ENCODE data around the gene TMEM95.
A peak's percentile ranks its signal among the peaks of the same experiment; 100 is the strongest.

The TMEM95 gene

GRCh38 chr17:7355053-7355452 is at the start of gene TMEM95:
Gene TMEM95 (plus strand): TSS chr17:7355156. CDS start chr17:7355205, 49 bp downstream.
- no peak for DNase-seq
- H3K36me3 ChIP-seq: no peaks in the 10 kb centered on the region
- no peaks in the 10 kb centered on the region for H3K9me3 ChIP-seq
- no peak for TF ChIP-seq CTCF (IDR thresholded peaks at IDR 0.05)
- peaks cover 0 to 50% (median 31%) of the 10 kb centered on the region in 4 donors for H3K4me1 ChIP-seq
- H3K27me3 ChIP-seq: no peaks in the 10 kb centered on the region
- H3K4me3 ChIP-seq: no peak within 1 kb of the TSS
- peak within 1 kb of the TSS in 1 of 2 donors; percentile 99 for H3K27ac ChIP-seq
- intact Hi-C loops (cut with DNase I; ENCODE audit: low total_unique reads): no loop called here

- H3K36me3 ChIP-seq: peaks cover 23 to 30% (median 25%) of the 10 kb centered on the region in 3 donors
- DNase-seq: peak; percentile 99 to 100
- peak within 1 kb of the TSS; percentile 95 to 99 for H3K27ac ChIP-seq
- peak in 1 of 2 experiments; percentile 3 for TF ChIP-seq CTCF (IDR thresholded peaks at IDR 0.05)
- peak within 1 kb of the TSS; percentile 91 to 98 for H3K4me3 ChIP-seq
- H3K9me3 ChIP-seq: no peaks in the 10 kb centered on the region
- intact Hi-C loops (cut with DNase I; ENCODE audit: low total_unique reads): no loop called here
- H3K27me3 ChIP-seq: peaks cover 0 to 2% of the 10 kb centered on the region in 2 donors
- peaks cover 0 to 34% (median 27%) of the 10 kb centered on the region in 4 donors for H3K4me1 ChIP-seq
These were observed 47.9 kb upstream of the TMEM95 start, which contains the start of gene EIF5A for GRCh38 chr17:7306911-7307685. Gene EIF5A (plus strand): TSS chr17:7307628. CDS start chr17:7309636, 2,008 bp downstream.

- no peaks in the 10 kb centered on the region for H3K9me3 ChIP-seq
- intact Hi-C loops (cut with DNase I; ENCODE audit: low total_unique reads): no loop called here
- H3K36me3 ChIP-seq: peaks cover 31 to 38% (median 34%) of the 10 kb centered on the region in 3 donors
- H3K27ac ChIP-seq: peak overlapping the region; percentile 95 to 99
- H3K27me3 ChIP-seq: no peaks in the 10 kb centered on the region
- H3K4me3 ChIP-seq: peak overlapping the region; percentile 91 to 98
- TF ChIP-seq CTCF (IDR thresholded peaks at IDR 0.05): peak in 1 of 2 experiments; percentile 11
- DNase-seq: peak in 1 of 2 donors; percentile 78
- peaks cover 0 to 40% (median 31%) of the 10 kb centered on the region in 4 donors for H3K4me1 ChIP-seq
These were observed 47.0 kb upstream of the TMEM95 start for GRCh38 chr17:7307686-7308624.

- H3K27me3 ChIP-seq: no peaks in the 10 kb centered on the region
- no peak for TF ChIP-seq CTCF (IDR thresholded peaks at IDR 0.05)
- intact Hi-C loops (cut with DNase I; ENCODE audit: low total_unique reads): no loop called here
- H3K27ac ChIP-seq: peak overlapping the region; percentile 95 to 99
- no peaks in the 10 kb centered on the region for H3K9me3 ChIP-seq
- H3K4me3 ChIP-seq: peak overlapping the region; percentile 91 to 98
- DNase-seq: peak; percentile 80 to 87
- H3K4me1 ChIP-seq: peaks cover 0 to 48% (median 37%) of the 10 kb centered on the region in 4 donors
- H3K36me3 ChIP-seq: peaks cover 39 to 47% (median 43%) of the 10 kb centered on the region in 3 donors
These were observed 46.1 kb upstream of the TMEM95 start for GRCh38 chr17:7308625-7309433.

GRCh38 chr17:7309628-7310027 is 45.3 kb upstream of the TMEM95 start:
- Histone ChIP-seq H3K4me3 (peak overlapping the region in 1 of 2 donors; percentile 98), H3K36me3 (peaks cover 41 to 52% (median 47%) of the 10 kb centered on the region in 3 donors), H3K27me3 (no peaks in the 10 kb centered on the region), H3K4me1 (peaks cover 0 to 56% (median 45%) of the 10 kb centered on the region in 4 donors), H3K9me3 (no peaks in the 10 kb centered on the region), H3K27ac (peak overlapping the region in 1 of 2 donors; percentile 95)
- intact Hi-C loops (cut with DNase I; ENCODE audit: low total_unique reads): no loop called here
- no peak for TF ChIP-seq CTCF (IDR thresholded peaks at IDR 0.05)
- DNase-seq: no peak

All from tibial artery (tissue), 4 donors.